ENCODE measurements around the gene C5orf58. TPM values are rescaled to one million over a fixed set of nuclear protein-coding genes. Genes with fewer than 3 reads are reported as not detected.

The C5orf58 gene
- total RNA-seq, 2 donors from 2014 or later, result not detected

DNA sequence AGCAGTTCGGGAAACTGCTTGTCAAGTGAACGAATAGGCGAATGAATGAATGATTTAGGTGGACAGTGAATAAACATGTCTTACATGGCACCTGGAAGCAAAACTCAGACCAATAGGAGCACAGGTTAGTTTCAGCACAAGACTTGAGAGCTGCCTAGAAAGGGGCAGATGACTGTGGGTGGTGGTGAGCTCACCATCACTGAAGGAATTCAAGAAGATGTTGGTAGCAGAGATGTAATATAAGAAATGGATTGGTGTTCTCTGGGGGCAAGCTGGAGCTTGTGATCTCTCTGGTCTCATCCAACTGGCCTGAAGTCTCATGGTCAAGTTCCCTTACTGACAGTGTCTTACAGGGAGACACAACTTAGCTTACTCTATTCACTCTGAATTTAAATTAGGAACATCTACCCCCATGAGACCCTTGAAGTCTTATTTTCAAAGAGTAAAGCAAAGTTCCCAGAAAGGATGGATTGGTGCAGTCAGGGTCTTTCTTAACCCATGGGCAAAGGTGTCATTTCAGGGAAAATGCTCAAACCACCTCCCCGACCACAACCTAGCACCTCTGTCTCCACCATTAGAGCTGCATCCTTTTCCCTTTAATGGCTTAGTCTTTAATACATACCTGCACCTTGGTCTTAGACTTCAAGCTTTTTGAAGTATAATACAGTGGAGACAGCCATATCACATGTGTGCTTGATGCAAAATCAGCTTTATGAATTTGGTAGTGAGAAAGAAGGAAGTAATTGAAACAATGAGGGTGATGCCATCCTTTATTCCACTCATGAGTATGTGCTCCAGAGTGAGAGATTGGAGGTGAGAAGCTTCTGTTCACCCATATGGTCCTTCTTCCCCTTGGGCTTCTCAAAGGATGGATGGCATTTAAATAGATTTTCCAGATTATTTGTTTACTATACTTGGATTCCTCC lies 59.7 kb downstream of the C5orf58 start:
- ATAC-seq (ENCODE audit: insufficient number of reproducible peaks, low FRiP score, low read depth) (no peak), DNase-seq (ENCODE audit: low spot score) (no peak)
- H3K4me1 ChIP-seq (ENCODE audit: control insufficient read depth in 1 of 2, low read depth in 2 of 2), result peaks cover 3 to 4% of the 10 kb centered on the region in 2 donors
- H3K9me3 ChIP-seq, result no peaks in the 10 kb centered on the region
- no peak overlapping the region for H3K27ac ChIP-seq
- H3K4me3 ChIP-seq, result no peak overlapping the region
- no peak for TF ChIP-seq CTCF (IDR thresholded peaks at IDR 0.05)
- H3K27me3 ChIP-seq (replicated peaks; ENCODE audit: insufficient read depth), result no peaks in the 10 kb centered on the region
- H3K36me3 ChIP-seq, result no peaks in the 10 kb centered on the region

GRCh38 chr5:170293273-170293672 lies 60.5 kb downstream of the C5orf58 start:
- no peak for TF ChIP-seq CTCF (IDR thresholded peaks at IDR 0.05)
- H3K4me3 ChIP-seq, result no peak overlapping the region
- no peak overlapping the region for H3K27ac ChIP-seq
- no peaks in the 10 kb centered on the region for H3K9me3 ChIP-seq
- ATAC-seq (ENCODE audit: insufficient number of reproducible peaks, low FRiP score, low read depth) (no peak), DNase-seq (ENCODE audit: low spot score) (no peak)
- no peaks in the 10 kb centered on the region for H3K36me3 ChIP-seq
- H3K27me3 ChIP-seq (replicated peaks; ENCODE audit: insufficient read depth), result no peaks in the 10 kb centered on the region
- peaks cover 0 to 1% of the 10 kb centered on the region in 2 donors for H3K4me1 ChIP-seq (ENCODE audit: control insufficient read depth in 1 of 2, low read depth in 2 of 2)

- DNase-seq (ENCODE audit: low spot score) (no peak), ATAC-seq (ENCODE audit: insufficient number of reproducible peaks, low FRiP score, low read depth) (no peak)
- H3K27ac ChIP-seq, result no peak overlapping the region
- no peak overlapping the region for H3K4me3 ChIP-seq
- H3K4me1 ChIP-seq (ENCODE audit: control insufficient read depth in 1 of 2, low read depth in 2 of 2), result no peaks in the 10 kb centered on the region
- TF ChIP-seq CTCF (IDR thresholded peaks at IDR 0.05), result no peak
- H3K36me3 ChIP-seq, result no peaks in the 10 kb centered on the region
- no peaks in the 10 kb centered on the region for H3K9me3 ChIP-seq
- H3K27me3 ChIP-seq (replicated peaks; ENCODE audit: insufficient read depth), result no peaks in the 10 kb centered on the region
Observed at GRCh38 chr5:170294057-170294456, 61.3 kb downstream of the C5orf58 start.

GRCh38 chr5:170294556-170294955 lies 61.8 kb downstream of the C5orf58 start:
- no peaks in the 10 kb centered on the region for H3K4me1 ChIP-seq (ENCODE audit: control insufficient read depth in 1 of 2, low read depth in 2 of 2)
- H3K4me3 ChIP-seq, result peak overlapping the region; percentile 69
- H3K36me3 ChIP-seq, result no peaks in the 10 kb centered on the region
- ATAC-seq (ENCODE audit: insufficient number of reproducible peaks, low FRiP score, low read depth), result no peak
- H3K27ac ChIP-seq, result no peak overlapping the region
- no peaks in the 10 kb centered on the region for H3K27me3 ChIP-seq (replicated peaks; ENCODE audit: insufficient read depth)
- H3K9me3 ChIP-seq, result no peaks in the 10 kb centered on the region
- TF ChIP-seq CTCF (IDR thresholded peaks at IDR 0.05), result no peak
- DNase-seq (ENCODE audit: low spot score), result no peak

Other genes starting within 250 kb of the C5orf58 start
- gene FOXI1, start 127.1 kb upstream of the C5orf58 start, total RNA-seq, result not detected
- gene LCP2, start 64.8 kb downstream of the C5orf58 start, total RNA-seq, result 10 to 100 TPM; 56.9 to 76.5 TPM
- gene KCNMB1, start 156.4 kb downstream of the C5orf58 start, total RNA-seq, result 10 to 100 TPM; 20.1 to 30.1 TPM

Data from thoracic aorta (tissue), 2 donors.